Measurements from ENCODE around the gene EVPLL.
"Not testable (repeated sequence)": the region's sequence is repeated elsewhere in the genome, so short reads cannot be mapped to it uniquely, and the experiment has no call there.

- not testable (repeated sequence) for TF ChIP-seq CTCF (IDR thresholded peaks at IDR 0.05); EZH2 (IDR thresholded peaks at IDR 0.05; ENCODE audit: borderline replicate concordance, insufficient read depth, low read depth, low read length, poor library complexity, severe bottlenecking)
Observed at GRCh38 chr17:18432206-18432605, 54.6 kb downstream of the EVPLL start.

All from B cell (primary cell).